Measurements from ENCODE around the gene SYCN. TPM values are rescaled to one million over a fixed set of nuclear protein-coding genes. Genes with fewer than 3 reads are reported as not detected.

SYCN gene
- total RNA-seq, 4 donors from 2014 or later = not detected

DNA sequence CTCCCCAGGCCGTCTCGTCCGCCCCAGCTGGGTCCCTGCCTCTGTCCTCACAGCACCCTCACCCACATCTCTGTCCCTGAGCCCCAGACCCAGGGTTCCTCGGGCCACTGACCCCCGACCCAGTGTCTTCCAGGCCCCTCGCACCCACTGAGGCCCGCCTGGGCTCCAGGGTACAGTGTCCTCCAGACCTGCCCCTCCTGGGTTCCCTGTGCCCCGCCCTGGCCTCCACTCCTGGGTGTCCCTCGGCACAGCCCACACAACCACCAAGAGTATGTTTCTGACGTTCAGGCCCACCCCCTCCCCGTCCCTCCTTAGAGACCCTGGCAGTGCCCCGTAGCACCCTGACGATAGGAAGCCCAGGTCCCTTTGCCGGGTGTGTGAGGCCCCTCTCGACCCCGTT lies 29.9 kb downstream of the SYCN start:
- TF ChIP-seq POLR2A (IDR thresholded peaks at IDR 0.05) = no peak
- TF ChIP-seq, protein P1, sequence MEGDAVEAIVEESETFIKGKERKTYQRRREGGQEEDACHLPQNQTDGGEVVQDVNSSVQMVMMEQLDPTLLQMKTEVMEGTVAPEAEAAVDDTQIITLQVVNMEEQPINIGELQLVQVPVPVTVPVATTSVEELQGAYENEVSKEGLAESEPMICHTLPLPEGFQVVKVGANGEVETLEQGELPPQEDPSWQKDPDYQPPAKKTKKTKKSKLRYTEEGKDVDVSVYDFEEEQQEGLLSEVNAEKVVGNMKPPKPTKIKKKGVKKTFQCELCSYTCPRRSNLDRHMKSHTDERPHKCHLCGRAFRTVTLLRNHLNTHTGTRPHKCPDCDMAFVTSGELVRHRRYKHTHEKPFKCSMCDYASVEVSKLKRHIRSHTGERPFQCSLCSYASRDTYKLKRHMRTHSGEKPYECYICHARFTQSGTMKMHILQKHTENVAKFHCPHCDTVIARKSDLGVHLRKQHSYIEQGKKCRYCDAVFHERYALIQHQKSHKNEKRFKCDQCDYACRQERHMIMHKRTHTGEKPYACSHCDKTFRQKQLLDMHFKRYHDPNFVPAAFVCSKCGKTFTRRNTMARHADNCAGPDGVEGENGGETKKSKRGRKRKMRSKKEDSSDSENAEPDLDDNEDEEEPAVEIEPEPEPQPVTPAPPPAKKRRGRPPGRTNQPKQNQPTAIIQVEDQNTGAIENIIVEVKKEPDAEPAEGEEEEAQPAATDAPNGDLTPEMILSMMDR (IDR thresholded peaks at IDR 0.05) = no peak
- no peak for DNase-seq (ENCODE audit: low spot score in 2 of 2)
- 90 to 96% methylated on average over 14 to 15 of the region's 16 CpGs for WGBS, 2 donors
- intact Hi-C loops (cut with DNase I; ENCODE audit: low total_unique reads) = no loop called here
- H3K4me3 ChIP-seq (ENCODE audit: low read depth, poor library complexity, severe bottlenecking) = no peak overlapping the region

DNA sequence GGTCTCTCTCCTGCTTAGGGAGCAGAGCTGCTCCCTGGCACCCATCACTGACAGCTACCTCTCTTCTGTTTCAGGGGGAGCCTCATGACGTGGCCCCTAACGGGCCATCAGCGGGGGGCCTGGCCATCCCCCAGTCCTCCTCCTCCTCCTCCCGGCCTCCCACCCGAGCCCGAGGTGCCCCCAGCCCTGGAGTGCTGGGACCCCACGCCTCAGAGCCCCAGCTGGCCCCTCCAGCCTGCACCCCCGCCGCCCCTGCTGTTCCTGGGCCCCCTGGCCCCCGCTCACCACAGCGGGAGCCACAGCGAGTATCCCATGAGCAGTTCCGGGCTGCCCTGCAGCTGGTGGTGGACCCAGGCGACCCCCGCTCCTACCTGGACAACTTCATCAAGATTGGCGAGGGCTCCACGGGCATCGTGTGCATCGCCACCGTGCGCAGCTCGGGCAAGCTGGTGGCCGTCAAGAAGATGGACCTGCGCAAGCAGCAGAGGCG lies 30.5 kb downstream of the SYCN start:
- DNase-seq (ENCODE audit: low spot score in 2 of 2) = no peak
- WGBS, 2 donors = 95 to 99% methylated on average over 21 to 22 of the region's 25 CpGs
- intact Hi-C loops (cut with DNase I; ENCODE audit: low total_unique reads) = no loop called here
- H3K4me3 ChIP-seq (ENCODE audit: low read depth, poor library complexity, severe bottlenecking) = no peak overlapping the region
- TF ChIP-seq, protein P1 (IDR thresholded peaks at IDR 0.05) = no peak
- no peak for TF ChIP-seq POLR2A (IDR thresholded peaks at IDR 0.05)

DNA sequence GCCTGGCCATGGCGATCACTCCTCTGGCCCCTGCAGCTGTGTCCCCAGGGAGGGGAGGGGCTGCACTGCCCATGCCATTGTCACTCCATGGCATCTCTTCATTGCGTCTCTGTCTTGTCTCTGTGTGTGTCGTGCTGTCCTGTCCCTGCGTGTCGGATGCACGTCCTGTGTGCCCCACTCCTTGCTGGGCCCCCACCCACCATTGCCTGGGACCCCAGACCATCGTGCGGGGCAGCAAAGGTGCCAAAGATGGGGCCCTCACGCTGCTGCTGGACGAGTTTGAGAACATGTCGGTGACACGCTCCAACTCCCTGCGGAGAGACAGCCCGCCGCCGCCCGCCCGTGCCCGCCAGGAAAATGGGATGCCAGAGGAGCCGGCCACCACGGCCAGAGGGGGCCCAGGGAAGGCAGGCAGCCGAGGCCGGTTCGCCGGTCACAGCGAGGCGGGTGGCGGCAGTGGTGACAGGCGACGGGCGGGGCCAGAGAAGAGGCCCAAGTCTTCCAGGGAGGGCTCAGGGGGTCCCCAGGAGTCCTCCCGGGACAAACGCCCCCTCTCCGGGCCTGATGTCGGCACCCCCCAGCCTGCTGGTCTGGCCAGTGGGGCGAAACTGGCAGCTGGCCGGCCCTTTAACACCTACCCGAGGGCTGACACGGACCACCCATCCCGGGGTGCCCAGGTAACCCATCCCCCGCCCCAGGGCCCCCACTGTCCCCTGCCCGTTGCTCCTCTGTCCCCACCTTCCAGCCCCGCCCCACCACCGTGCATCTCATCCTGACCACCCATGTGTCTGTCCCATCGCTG lies 31.2 kb downstream of the SYCN start:
- TF ChIP-seq, protein P1 (IDR thresholded peaks at IDR 0.05) = no peak
- no peak for TF ChIP-seq POLR2A (IDR thresholded peaks at IDR 0.05)
- no peak for DNase-seq (ENCODE audit: low spot score in 2 of 2)
- no peak overlapping the region for H3K4me3 ChIP-seq (ENCODE audit: low read depth, poor library complexity, severe bottlenecking)
- 92 to 94% methylated on average over 36 to 39 of the region's 45 CpGs for WGBS, 2 donors
- intact Hi-C loops (cut with DNase I; ENCODE audit: low total_unique reads) = no loop called here

DNA sequence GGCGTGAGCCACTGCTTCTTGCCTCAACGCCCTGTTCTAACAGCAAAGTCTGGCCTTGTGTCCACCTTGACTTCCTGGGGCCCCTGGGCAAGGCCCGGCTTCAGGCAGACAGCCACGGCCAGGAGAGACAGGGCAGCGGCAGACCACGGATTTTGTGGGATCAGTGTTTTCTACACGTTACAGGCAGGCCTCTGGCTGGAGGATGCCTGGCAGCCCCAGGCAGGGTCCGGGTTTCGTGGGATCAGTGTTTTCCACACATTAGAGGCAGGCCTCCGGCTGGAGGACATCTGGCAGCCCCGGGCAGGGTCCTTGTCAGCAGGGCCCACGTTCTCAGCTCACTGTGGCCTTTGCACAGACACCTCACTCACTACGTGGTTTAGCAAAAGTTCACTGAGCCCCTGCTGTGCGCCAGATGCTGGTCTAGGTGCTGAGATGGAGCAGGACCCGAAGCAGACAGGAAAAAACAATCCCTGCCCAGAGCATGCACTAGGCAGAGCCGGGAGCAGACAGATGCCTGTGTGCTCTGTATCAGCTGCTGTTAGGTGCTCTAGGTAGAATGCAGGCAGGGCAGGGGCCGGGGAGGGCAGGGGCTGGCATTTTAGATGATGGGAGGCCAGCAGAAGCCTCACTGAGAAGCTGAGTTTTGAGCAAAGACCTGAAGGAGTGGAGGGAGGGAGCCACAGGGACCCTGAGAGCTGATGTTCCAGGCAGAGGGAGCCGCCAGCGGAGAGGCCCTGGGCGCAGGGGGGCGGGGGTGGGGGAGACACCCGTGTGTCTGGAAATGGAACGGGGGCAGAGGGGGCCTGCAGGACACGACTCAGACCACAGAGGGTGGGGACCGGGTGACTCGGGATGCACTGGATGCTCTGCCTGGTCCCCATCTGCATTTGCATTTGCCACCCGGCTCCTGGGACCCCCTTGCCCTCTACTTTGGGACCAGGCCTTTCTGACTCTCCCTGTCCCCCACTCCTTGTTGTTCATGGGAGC lies 32.3 kb downstream of the SYCN start:
- no peak overlapping the region for H3K4me3 ChIP-seq (ENCODE audit: low read depth, poor library complexity, severe bottlenecking)
- intact Hi-C loops (cut with DNase I; ENCODE audit: low total_unique reads) = no loop called here
- 81 to 84% methylated on average over 22 to 27 of the region's 27 CpGs for WGBS, 2 donors
- no peak for DNase-seq (ENCODE audit: low spot score in 2 of 2)
- no peak for TF ChIP-seq POLR2A (IDR thresholded peaks at IDR 0.05)
- TF ChIP-seq, protein P1 (IDR thresholded peaks at IDR 0.05) = no peak

DNA sequence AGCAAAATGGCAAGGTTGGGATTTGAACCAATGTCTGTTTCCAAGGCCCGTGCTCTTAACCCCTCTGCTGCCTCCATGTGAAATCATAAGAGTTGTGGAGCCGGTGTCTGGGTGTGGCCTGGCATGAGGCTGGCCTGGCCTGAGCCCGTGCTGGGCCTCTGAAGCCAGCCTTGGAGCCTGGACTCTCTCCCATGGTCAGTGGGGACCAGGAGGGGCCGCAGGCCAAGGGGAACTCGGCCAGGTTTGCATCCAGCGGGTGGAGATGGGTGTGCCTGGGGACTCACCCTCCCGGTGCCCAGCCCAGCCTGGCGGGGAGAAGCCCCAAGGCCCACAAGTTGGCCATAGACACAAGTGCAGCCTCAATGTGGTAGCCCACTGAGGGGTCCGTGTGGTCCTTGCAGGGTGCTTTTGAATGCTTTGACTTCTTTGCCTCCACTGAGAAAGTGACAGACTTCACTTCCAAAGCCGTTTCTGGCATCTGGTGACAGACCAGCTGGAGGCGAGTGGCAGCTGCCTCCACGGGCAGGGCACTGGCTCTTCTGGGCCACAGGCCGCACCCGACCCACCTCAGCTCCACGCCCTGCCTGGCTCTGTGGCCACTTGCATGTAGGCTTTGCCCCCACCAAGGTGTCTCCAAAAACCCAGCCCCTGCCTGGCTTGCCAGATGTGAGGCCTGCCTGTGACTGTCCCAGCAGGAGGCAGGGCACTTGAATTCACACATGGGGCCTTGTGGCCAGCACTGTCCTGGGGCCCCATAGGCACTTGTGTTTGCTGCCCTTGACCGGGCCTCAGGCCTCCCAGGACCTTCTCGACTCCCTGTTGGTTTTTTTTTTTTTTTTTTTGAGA lies 33.5 kb downstream of the SYCN start:
- DNase-seq (ENCODE audit: low spot score in 2 of 2) = no peak
- WGBS, 2 donors = 47 to 49% methylated on average over 16 to 17 of the region's 17 CpGs
- H3K4me3 ChIP-seq (ENCODE audit: low read depth, poor library complexity, severe bottlenecking) = no peak overlapping the region
- no peak for TF ChIP-seq POLR2A (IDR thresholded peaks at IDR 0.05)
- TF ChIP-seq, protein P1 (IDR thresholded peaks at IDR 0.05) = no peak
- intact Hi-C loops (cut with DNase I; ENCODE audit: low total_unique reads) = no loop called here

All from lower leg skin (tissue), 4 donors.